B cell (primary cell): ENCODE measurements around the gene MYO1C. TPM values are rescaled to one million over a fixed set of nuclear protein-coding genes. Genes with fewer than 3 reads are reported as not detected.

Source experiments
- ATAC-seq: fragments of 200-7000 bp; cut with Tn5 transposase; one replicate; pipeline ENCODE4 v1.10.0; 2021; ENCODE audit warnings: low read depth, mild to moderate bottlenecking, moderate number of reproducible peaks, moderate library complexity
- CTCF ChIA-PET: fragments of 350-600 bp; sonication (Branson Sonifier 250); formaldehyde crosslinking; loops from one replicate; lab custom pipeline; 2021; ENCODE audit warnings: antibody characterized with exemption, inconsistent platforms; lab: Charles Lee
- POLR2A ChIA-PET: fragments of 350-600 bp; sonication (Branson Sonifier 250); formaldehyde crosslinking; loops from one replicate; lab custom pipeline; 2021; ENCODE audit warnings: antibody characterized with exemption; lab: Charles Lee
- DNase-seq: peaks from one replicate; pipeline ENCODE4 v3.0.0; 2013
- H2AFZ ChIP-seq: 2 replicates; pipeline ENCODE4 v1.6.1; 2012; ENCODE audit warnings: mild to moderate bottlenecking, low read depth, low read length; ENCODE audit not compliant: insufficient read depth, poor library complexity, severe bottlenecking
- H3K27ac ChIP-seq, 2 donors: 1 replicate in 1 of 2; 2 replicates in 1 of 2; pipeline ENCODE4 v1.5.1; 2012 to 2013; ENCODE audit warnings: low read length in 2 of 2, mild to moderate bottlenecking in 2 of 2, moderate library complexity in 1 of 2
- H3K27me3 ChIP-seq, 4 experiments: fragments of 200-600 bp in 1 of 4; sonication (generic) in 1 of 4; replicated peaks in 1 of 4; 1 replicate in 2 of 4; 2 replicates in 2 of 4; pipeline versions ENCODE4 v1.6.1 to v1.7.0; 2013 to 2016; ENCODE audit warnings: low read length in 3 of 4, mild to moderate bottlenecking in 2 of 4, mixed read lengths in 1 of 4, moderate library complexity in 1 of 4; ENCODE audit not compliant: insufficient read depth in 4 of 4, control insufficient read depth in 3 of 4; ENCODE audit errors: control extremely low read depth in 1 of 4
- H3K36me3 ChIP-seq, 2 experiments: replicated peaks in 1 of 2; 1 replicate in 1 of 2; 2 replicates in 1 of 2; pipeline versions ENCODE4 v1.6.1 to v1.7.1; 2013; ENCODE audit warnings: low read length in 1 of 2; ENCODE audit not compliant: insufficient read depth in 2 of 2, control insufficient read depth in 1 of 2; ENCODE audit errors: control extremely low read depth in 1 of 2, extremely low read depth in 1 of 2
- H3K4me1 ChIP-seq, 2 donors: fragments of 200-600 bp in 1 of 2; sonication (generic) in 1 of 2; 1 replicate in 1 of 2; 2 replicates in 1 of 2; pipeline versions ENCODE4 v1.5.1 to v1.6.1; 2013 to 2017; ENCODE audit warnings: low read length in 2 of 2; ENCODE audit not compliant: control insufficient read depth in 2 of 2, insufficient read depth in 2 of 2
- H3K4me2 ChIP-seq: replicated peaks from 2 replicates; pipeline ENCODE3; 2012; ENCODE audit warnings: mild to moderate bottlenecking, low read depth, low read length; ENCODE audit not compliant: poor library complexity, severe bottlenecking
- H3K4me3 ChIP-seq, 5 experiments: fragments of 200-600 bp in 1 of 5; sonication (generic) in 1 of 5; 1 replicate in 3 of 5; 2 replicates in 2 of 5; pipeline versions ENCODE4 v1.5.1 to v1.7.0; 2011 to 2016; ENCODE audit warnings: low read length in 4 of 5, mild to moderate bottlenecking in 4 of 5, low read depth in 2 of 5, control low read depth in 1 of 5, moderate library complexity in 1 of 5; ENCODE audit not compliant: insufficient read depth in 1 of 5; ENCODE audit errors: control extremely low read depth in 1 of 5, extremely low read depth in 1 of 5
- H3K79me2 ChIP-seq: fragments of 200-600 bp; sonication (generic); one replicate; pipeline ENCODE4 v1.6.0; 2016; ENCODE audit warnings: low read length; ENCODE audit not compliant: control insufficient read depth, insufficient read depth
- H3K9ac ChIP-seq: fragments of 200-600 bp; sonication (generic); 2 replicates; pipeline ENCODE4 v1.6.1; 2017; ENCODE audit warnings: mild to moderate bottlenecking, low read length, moderate library complexity
- H3K9me3 ChIP-seq, 3 donors: one replicate each; pipeline versions ENCODE4 v1.6.1 to v1.7.1; 2013; ENCODE audit warnings: low read length in 2 of 3; ENCODE audit not compliant: control insufficient read depth in 2 of 3, insufficient read depth in 1 of 3; ENCODE audit errors: control extremely low read depth in 1 of 3
- H4K20me1 ChIP-seq: 2 replicates; pipeline ENCODE4 v1.6.0; 2012; ENCODE audit warnings: mild to moderate bottlenecking, low read length; ENCODE audit not compliant: insufficient read depth, control insufficient read depth, poor library complexity, severe bottlenecking
- H3K27ac Mint-ChIP-seq: one replicate; pipeline ENCODE4 v1.8.0; 2021; ENCODE audit warnings: mixed read lengths
- H3K27me3 Mint-ChIP-seq: one replicate; pipeline ENCODE4 v1.8.0; 2021; ENCODE audit warnings: mixed read lengths
- H3K4me1 Mint-ChIP-seq: one replicate; pipeline ENCODE4 v1.8.0; 2021; ENCODE audit warnings: mixed read lengths
- H3K4me3 Mint-ChIP-seq: one replicate; pipeline ENCODE4 v1.8.0; 2021; ENCODE audit warnings: mixed read lengths
- H3K9me3 Mint-ChIP-seq: one replicate; pipeline ENCODE4 v1.8.0; 2022; ENCODE audit warnings: mixed read lengths; ENCODE audit not compliant: insufficient read depth
- CTCF ChIP-seq: fragments of 200-600 bp; IDR thresholded peaks from one replicate; pipeline ENCODE4 v1.8.0; 2022; ENCODE audit warnings: antibody characterized with exemption, mild to moderate bottlenecking
- EZH2 ChIP-seq: IDR thresholded peaks from 2 replicates; pipeline ENCODE4 v1.6.1; 2012; ENCODE audit warnings: borderline replicate concordance, low read depth, mild to moderate bottlenecking, moderate library complexity, low read length; ENCODE audit not compliant: insufficient read depth, poor library complexity, severe bottlenecking
- WGBS: methylation state at CpG from one replicate; pipeline ENCODE4 v1.1.5; 2013; ENCODE audit warnings: missing lambda C conversion rate; ENCODE audit not compliant: insufficient coverage; 5-methylcytosine and 5-hydroxymethylcytosine counted together
- intact Hi-C: fragments of 100-400 bp; cut with micrococcal nuclease; formaldehyde crosslinking; loops from one replicate; pipeline ENCODE4 v1.10.0; 2022
- polyA plus RNA-seq: library from polyadenylated mRNA; depleted of rRNA; stranded (reverse); fragments of >200 nt; gene quantifications from 2 replicates; pipeline ENCODE4 v1.2.3, GENCODE V29; 2012
- total RNA-seq, 2 donors: library from RNA; stranded (reverse); fragments of 120-200 nt in 1 of 2; gene quantifications; 1 replicate in 1 of 2; 2 replicates in 1 of 2; pipeline versions ENCODE4 v1.2.3 to v1.2.4, GENCODE V29; 2013 to 2022

The MYO1C gene
- total and polyA plus RNA-seq, 2 donors (not counting 1 experiment from before 2014, with no cell fraction given), result 54.7 to 81.7 TPM

DNA sequence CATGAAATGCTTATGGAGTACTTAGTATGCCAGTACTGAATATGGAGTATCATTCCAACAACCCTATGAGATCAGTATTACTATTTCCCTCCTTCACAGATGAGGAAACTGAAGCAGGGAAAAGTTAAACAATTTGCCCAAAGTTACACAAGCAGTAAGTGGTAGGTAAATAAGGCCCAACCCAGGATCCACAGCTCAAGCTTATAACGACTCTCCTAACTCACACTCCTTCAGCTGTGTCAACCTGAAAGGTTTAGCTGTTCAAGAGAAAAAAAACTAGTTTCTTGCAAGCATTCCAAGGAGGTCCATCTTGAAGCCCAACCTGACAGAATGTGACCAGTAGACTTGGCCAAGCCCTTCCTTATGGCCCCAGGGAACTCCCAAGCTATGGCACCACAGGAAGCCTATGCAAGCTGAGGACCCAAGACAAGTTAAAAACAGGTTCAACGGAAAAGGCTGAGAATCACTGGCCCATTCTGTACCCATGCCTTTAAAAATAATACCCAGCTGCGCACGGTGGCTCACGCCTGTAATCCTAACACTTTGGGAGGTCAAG is 43.0 kb downstream of the MYO1C start:
- ATAC-seq (no peak), DNase-seq (no peak)
- TF ChIP-seq EZH2 (no peak), CTCF (no peak)
- Mint-ChIP-seq H3K9me3 (no peaks in the 10 kb centered on the region), H3K4me3 (no peak overlapping the region), H3K27me3 (no peaks in the 10 kb centered on the region), H3K27ac (no peak overlapping the region), H3K4me1 (peaks cover 52% of the 10 kb centered on the region)
- Histone ChIP-seq H3K27ac (no peak overlapping the region), H3K4me2 (no peak overlapping the region), H4K20me1 (peaks cover 88% of the 10 kb centered on the region), H3K4me3 (no peak overlapping the region), H2AFZ (no peak overlapping the region), H3K27me3 (no peaks in the 10 kb centered on the region), H3K9ac (no peak overlapping the region), H3K9me3 (no peaks in the 10 kb centered on the region), H3K36me3 (peaks cover 2 to 5% of the 10 kb centered on the region in 2 experiments), H3K4me1 (peaks cover 9 to 14% of the 10 kb centered on the region in 2 donors), H3K79me2 (peaks cover 100% of the 10 kb centered on the region)
- ChIA-PET POLR2A (interaction anchor here (1.5 kb wide), 1 partner anchor 66 kb away, joined by 3 read pairs; no protein-coding TSS in a partner anchor), CTCF (interaction anchor here (0.9 kb wide), 1 partner anchor 13 kb away, joined by 3 read pairs; no protein-coding TSS in a partner anchor)
- intact Hi-C loops, result no loop called here
- WGBS, result 92% methylated on average over 2 of the region's 5 CpGs

DNA sequence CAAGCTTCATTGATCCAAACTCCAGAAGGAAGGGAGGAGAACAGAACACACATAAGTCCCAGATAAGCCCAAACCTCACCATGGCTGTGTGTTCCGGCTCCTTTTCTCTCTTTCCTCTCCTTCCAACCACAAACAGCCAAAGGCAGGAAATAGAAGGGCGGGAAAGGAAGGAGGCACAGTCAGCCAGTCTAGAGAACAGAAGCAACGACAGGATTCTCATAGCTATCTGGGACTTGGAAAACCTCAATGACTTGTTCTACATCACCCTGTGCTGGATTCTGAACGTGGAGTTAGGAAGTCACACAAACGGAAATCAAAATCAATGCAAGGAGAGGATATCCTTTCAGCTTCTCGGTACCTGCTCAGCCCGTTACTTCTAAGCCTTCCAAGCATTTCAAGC is 45.4 kb downstream of the MYO1C start:
- Mint-ChIP-seq H3K27ac (peak overlapping the region; percentile 37), H3K27me3 (no peaks in the 10 kb centered on the region), H3K4me3 (no peak overlapping the region), H3K9me3 (no peaks in the 10 kb centered on the region), H3K4me1 (peaks cover 34% of the 10 kb centered on the region)
- Histone ChIP-seq H3K4me2 (peak overlapping the region; percentile 23), H4K20me1 (peaks cover 87% of the 10 kb centered on the region), H3K4me1 (peaks cover 6 to 10% of the 10 kb centered on the region in 2 donors), H3K9ac (no peak overlapping the region), H3K27ac (peak overlapping the region in 1 of 2 donors; percentile 63), H3K36me3 (peaks cover 0 to 5% of the 10 kb centered on the region in 2 experiments), H3K79me2 (peaks cover 100% of the 10 kb centered on the region), H3K9me3 (no peaks in the 10 kb centered on the region), H2AFZ (no peak overlapping the region), H3K27me3 (no peaks in the 10 kb centered on the region), H3K4me3 (no peak overlapping the region)
- CTCF ChIA-PET, result no interaction called here
- DNase-seq (no peak), ATAC-seq (no peak)
- WGBS, result 63% methylated on average over 5 of the region's 7 CpGs
- intact Hi-C loops, result no loop called here
- POLR2A ChIA-PET, result interaction anchor here (0.6 to 1.4 kb wide), 2 partner anchors 41 to 54 kb away, joined by 4 read pairs; no protein-coding TSS in a partner anchor
- TF ChIP-seq CTCF (no peak), EZH2 (no peak)
